Right kidney (tissue), 1 donor: Measurements from ENCODE around the gene FLNC.

Experiments used
- DNase-seq: peaks from one replicate; pipeline ENCODE4 v3.0.0-alpha.2; 2016

Gene FLNC

DNA sequence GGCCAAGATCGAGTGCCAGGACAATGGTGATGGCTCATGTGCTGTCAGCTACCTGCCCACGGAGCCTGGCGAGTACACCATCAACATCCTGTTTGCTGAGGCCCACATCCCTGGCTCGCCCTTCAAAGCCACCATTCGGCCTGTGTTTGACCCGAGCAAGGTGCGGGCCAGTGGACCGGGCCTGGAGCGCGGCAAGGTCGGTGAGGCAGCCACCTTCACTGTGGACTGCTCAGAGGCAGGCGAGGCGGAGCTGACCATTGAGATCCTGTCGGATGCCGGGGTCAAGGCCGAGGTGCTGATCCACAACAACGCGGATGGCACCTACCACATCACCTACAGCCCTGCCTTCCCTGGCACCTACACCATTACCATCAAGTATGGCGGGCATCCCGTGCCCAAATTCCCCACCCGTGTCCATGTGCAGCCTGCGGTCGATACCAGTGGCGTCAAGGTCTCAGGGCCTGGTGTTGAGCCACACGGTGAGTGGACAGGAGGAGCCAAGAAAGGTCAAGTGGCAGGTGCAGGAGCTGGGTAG lies 14.6 kb downstream of the FLNC start:
- no peak for DNase-seq

DNA sequence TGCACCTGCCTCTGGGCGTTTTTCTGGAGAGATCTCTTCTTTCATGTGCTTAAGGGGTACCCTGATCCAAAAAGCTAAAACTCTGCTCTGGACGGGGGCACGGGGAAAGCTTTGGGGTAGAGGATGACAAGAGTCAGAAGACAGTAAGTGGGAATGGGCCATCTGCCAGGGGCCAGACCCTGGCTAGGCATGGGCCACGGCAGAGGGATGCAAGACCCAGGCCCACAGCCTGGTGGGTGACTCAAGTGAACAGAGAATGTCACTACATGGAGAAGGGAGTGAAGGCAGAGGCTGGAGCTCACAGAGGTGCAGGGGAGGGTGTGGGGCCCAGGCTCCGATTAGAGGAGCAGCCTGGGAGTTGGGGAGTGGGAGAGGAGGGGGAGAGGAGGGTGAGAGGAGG lies 15.3 kb downstream of the FLNC start:
- no peak for DNase-seq

- DNase-seq, result no peak
These were observed 15.8 kb downstream of the FLNC start for GRCh38 chr7:128845987-128846386.

GRCh38 chr7:128846781-128847444 lies 16.7 kb downstream of the FLNC start:
- DNase-seq, result no peak

DNA sequence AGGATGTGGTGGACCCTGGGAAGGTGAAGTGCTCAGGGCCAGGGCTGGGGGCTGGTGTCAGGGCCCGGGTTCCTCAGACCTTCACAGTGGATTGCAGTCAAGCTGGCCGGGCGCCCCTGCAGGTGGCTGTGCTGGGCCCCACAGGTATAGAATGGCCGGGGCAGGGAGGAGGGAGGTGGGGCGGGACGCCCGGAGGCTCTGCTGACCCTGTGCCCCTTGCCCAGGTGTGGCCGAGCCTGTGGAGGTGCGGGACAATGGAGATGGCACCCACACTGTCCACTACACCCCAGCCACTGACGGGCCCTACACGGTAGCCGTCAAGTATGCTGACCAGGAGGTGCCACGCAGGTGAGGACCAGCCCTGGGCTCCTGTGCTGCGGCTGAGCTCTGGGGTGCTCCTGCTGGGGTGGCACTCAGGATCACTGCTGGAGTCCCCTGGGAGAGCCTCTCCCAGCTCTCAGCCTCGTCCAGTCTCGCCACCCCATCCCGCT lies 17.6 kb downstream of the FLNC start:
- DNase-seq, result no peak

DNA sequence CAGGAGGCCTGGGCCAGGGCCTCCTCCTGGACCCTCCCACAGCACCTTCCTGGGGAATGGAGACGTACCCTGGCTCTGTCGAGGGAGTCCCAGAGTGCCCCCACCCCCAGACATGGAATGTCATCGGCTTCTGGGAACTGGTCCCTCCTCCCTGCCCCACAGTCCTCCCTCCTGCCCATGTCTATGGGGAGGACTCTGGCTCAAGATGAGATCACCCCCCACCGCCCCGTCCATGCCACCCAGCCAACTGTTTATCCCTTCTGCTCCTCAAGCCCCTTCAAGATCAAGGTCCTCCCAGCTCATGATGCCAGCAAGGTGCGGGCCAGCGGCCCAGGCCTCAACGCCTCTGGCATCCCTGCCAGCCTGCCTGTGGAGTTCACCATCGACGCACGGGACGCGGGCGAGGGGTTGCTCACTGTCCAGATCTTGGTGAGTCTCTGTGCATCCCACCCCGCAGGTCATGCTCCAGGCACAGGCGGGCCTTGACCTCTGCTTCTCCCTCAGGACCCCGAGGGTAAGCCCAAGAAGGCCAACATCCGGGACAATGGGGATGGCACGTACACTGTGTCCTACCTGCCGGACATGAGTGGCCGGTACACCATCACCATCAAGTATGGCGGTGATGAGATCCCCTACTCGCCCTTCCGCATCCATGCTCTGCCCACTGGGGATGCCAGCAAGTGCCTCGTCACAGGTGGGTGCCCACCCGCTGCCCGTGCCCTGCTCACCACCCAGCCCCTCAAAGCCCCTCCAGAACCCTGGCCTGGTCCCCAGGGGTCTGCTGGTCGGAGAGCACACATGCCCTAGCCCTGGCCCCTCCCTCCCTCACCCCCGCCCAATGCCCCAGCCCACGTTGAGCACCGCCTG lies 18.3 kb downstream of the FLNC start:
- DNase-seq, result no peak

GRCh38 chr7:128849156-128849515 lies 18.9 kb downstream of the FLNC start:
- DNase-seq, result no peak

- DNase-seq, result no peak
These were observed 19.7 kb downstream of the FLNC start for GRCh38 chr7:128849804-128850490.

GRCh38 chr7:128852537-128853254 lies 22.5 kb downstream of the FLNC start:
- DNase-seq, result no peak

- no peak for DNase-seq
These were observed 23.6 kb downstream of the FLNC start for GRCh38 chr7:128853799-128854198.

- DNase-seq, result no peak
These were observed 24.2 kb downstream of the FLNC start for GRCh38 chr7:128854396-128854795.

DNA sequence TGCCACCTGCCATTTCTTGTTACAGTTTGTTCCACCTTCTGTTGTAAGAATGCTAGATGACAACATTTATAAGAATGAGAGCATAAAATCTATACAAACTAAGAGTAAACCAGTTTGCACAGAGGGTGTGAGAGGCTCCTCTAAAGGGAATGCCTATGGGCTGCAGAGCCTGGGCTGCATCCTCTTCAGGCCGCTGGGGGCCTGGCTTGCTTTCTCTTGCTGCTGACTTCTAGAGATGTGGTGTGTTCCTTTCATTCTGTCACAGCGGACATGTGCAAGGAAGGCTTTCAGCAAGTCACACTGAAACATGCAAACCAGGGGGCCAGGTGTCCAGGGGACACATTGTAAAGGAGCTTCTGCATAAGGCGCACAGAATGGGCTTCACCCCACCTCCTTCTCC lies 25.4 kb downstream of the FLNC start:
- no peak for DNase-seq

DNA sequence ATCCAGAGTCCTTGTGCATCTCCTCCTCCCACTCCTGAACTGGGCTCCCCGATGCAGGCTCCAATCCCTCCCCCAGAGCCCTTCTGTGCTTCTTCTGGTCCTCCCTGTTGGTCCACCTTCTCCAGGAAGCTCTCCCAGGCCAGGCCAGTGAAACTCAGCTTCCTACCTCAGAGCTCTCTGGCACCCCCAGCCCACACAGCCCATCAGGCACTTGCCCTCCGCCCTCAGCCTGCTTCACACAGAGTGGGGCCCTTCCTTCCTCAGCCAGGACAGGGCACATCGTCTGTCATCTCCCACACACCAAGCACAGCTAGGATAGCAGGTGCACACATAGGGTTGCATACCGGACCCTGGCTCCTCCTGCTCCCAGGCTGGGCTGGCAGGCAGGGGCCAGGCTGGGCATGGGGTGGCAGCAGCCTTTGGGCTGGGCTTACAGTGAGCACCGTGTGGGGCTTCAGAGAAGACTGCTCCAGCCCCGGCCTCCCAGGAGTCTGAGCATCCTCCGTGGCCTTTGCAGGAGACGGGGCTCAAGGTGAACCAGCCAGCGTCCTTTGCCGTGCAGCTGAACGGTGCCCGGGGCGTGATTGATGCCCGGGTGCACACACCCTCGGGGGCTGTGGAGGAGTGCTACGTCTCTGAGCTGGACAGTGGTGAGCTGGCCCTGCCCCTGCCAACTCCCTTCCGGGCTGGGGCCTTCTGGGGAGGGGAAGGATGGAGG lies 26.0 kb downstream of the FLNC start:
- no peak for DNase-seq

DNA sequence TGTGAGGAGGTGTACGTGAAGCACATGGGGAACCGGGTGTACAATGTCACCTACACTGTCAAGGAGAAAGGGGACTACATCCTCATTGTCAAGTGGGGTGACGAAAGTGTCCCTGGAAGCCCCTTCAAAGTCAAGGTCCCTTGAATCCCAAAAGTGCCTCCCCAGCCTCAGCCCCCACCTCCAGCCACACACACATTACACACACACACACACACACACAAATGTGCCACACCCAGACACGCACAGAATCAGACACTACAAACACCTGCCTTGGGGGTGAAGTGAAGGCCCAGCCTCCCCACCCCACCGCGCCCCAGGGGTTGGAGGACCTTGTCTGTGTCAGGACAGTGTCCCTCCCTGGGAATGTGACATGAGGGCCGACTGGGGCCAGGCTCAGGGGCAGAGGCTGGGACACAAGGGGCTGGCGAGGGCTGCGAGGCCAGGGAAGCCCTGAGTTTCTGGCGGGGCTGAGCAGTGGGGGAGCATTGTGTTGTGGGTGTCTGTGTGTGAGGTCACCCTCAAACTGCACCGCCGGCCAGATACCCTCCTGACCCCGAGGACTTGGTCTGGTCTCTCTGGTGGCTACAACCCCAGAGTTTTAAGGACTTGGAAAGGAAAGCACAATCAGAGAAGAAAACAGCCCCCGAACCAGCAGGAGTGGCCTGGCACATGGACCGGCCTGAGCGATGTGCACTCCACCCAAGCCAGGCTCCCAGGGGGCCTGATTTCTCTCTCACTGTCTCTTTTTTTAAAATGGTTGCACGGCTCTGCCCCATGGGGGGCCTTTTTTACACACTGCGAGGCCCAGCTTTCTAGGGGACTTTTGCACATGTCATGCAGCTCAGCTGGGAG lies 28.4 kb downstream of the FLNC start:
- no peak for DNase-seq

- no peak for DNase-seq
These were observed 29.3 kb downstream of the FLNC start for GRCh38 chr7:128859232-128860157.

DNA sequence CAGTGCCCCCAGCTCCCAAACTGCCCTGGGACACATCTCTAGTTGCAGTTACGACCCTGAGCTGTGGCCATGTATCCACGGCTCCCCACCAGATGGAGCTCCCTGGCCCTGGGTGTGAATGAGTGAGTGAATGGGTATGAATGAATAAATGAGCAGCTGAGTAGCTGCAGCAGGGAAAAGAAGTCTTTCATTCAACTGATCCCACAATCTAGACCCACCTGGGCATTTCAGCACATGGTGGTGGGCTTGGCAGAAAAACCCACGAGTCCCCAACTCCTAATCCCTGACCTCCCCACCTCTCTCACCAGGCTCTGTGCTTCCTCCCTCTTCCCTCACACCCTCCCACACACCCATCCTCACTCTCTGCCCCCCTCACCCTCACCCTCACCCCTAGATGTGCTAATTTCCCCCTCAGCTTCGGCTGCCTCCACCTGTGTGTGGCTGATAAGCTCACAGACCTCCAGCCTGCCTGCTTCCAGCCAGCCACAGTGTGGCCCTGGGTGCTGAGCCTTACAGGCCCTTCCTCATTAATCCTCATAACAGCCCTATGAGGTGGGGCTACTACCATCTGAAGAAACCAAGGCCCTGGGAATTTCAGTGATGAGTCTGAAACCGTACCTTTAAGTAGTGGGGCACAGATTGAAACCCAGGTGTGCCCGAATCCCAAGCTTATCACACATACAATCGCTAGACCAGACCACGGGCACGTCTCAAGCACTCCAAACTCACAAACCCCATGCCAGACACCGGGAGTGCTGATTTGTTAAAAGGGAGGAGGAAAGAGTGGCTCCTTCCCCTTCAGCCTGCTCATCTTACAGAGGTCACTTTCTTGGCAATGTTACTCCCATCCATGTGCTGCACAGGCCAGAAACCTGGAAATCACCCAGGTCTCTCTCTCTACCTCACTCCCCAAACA lies 30.2 kb downstream of the FLNC start:
- no peak for DNase-seq

- DNase-seq, result peak; percentile 37
These were observed 31.9 kb downstream of the FLNC start for GRCh38 chr7:128861957-128862570.
